Activated CD8-positive, alpha-beta memory T cell treated with anti-CD3 and anti-CD28 coated beads for 48 hours (primary cell): ENCODE measurements around the gene RMC1.

Source experiments
- DNase-seq, 3 experiments: peaks; one replicate each; pipeline ENCODE4 v3.0.0-alpha.2; 2020; ENCODE audit warnings: low read depth in 2 of 3, low spot score in 2 of 3

The RMC1 gene

GRCh38 chr18:23529604-23530003 is 26.3 kb downstream of the RMC1 start:
- DNase-seq, result no peak

- DNase-seq, result no peak
Measured at GRCh38 chr18:23530195-23530594, 26.9 kb downstream of the RMC1 start.

GRCh38 chr18:23531912-23532311 is 28.6 kb downstream of the RMC1 start:
- DNase-seq, result no peak

GRCh38 chr18:23532848-23533247 is 29.5 kb downstream of the RMC1 start:
- no peak for DNase-seq

- DNase-seq, result no peak
Measured at GRCh38 chr18:23534276-23534675, 31.0 kb downstream of the RMC1 start.

GRCh38 chr18:23536204-23536603 is 32.9 kb downstream of the RMC1 start:
- no peak for DNase-seq

- DNase-seq, result no peak
Measured at GRCh38 chr18:23537274-23537673, 34.0 kb downstream of the RMC1 start.

GRCh38 chr18:23538001-23538400 is 34.7 kb downstream of the RMC1 start:
- DNase-seq, result no peak

GRCh38 chr18:23538870-23539269 is 35.6 kb downstream of the RMC1 start:
- no peak for DNase-seq

- DNase-seq, result no peak
Measured at GRCh38 chr18:23539296-23539695, 36.0 kb downstream of the RMC1 start.

GRCh38 chr18:23539911-23540525 is 36.7 kb downstream of the RMC1 start:
- DNase-seq, result no peak

- DNase-seq, result no peak
Measured at GRCh38 chr18:23540867-23541266, 37.6 kb downstream of the RMC1 start.

GRCh38 chr18:23541349-23542093 is 38.2 kb downstream of the RMC1 start:
- DNase-seq, result no peak

GRCh38 chr18:23542461-23542860 is 39.1 kb downstream of the RMC1 start:
- no peak for DNase-seq

GRCh38 chr18:23545247-23545789 is 42.0 kb downstream of the RMC1 start:
- DNase-seq, result no peak

GRCh38 chr18:23547306-23547705 is 44.0 kb downstream of the RMC1 start:
- no peak for DNase-seq

- no peak for DNase-seq
Measured at GRCh38 chr18:23547846-23548245, 44.5 kb downstream of the RMC1 start.

- DNase-seq, result no peak
Measured at GRCh38 chr18:23548275-23548674, 45.0 kb downstream of the RMC1 start.

GRCh38 chr18:23548719-23549118 is 45.4 kb downstream of the RMC1 start:
- no peak for DNase-seq

GRCh38 chr18:23550898-23551297 is 47.6 kb downstream of the RMC1 start:
- DNase-seq, result no peak

GRCh38 chr18:23551978-23552377 is 48.7 kb downstream of the RMC1 start:
- no peak for DNase-seq

- DNase-seq, result no peak
Measured at GRCh38 chr18:23552505-23552904, 49.2 kb downstream of the RMC1 start.

- DNase-seq, result no peak
Measured at GRCh38 chr18:23553887-23554286, 50.6 kb downstream of the RMC1 start.
